ENCODE results near the gene RNF130. TPM values are rescaled to one million over a fixed set of nuclear protein-coding genes. Genes with fewer than 3 reads are reported as not detected.

The RNF130 gene
- polyA plus RNA-seq, 4 donors, result 15.9 to 40.2 (median 28.4) TPM

- Histone ChIP-seq H3K27ac (ENCODE audit: low read depth in 1 of 3, low read length in 2 of 3) (no peak overlapping the region), H3K27me3 (ENCODE audit: control insufficient read depth in 3 of 3, insufficient read depth in 3 of 3, low read length in 3 of 3) (peaks cover 0 to 3% (median 0%) of the 10 kb centered on the region in 3 donors), H3K4me1 (ENCODE audit: control insufficient read depth in 3 of 3, insufficient read depth in 2 of 3, low read depth in 1 of 3, low read length in 2 of 3) (no peaks in the 10 kb centered on the region), H3K9me3 (ENCODE audit: control insufficient read depth in 2 of 2, insufficient read depth in 1 of 2, low read depth in 1 of 2, low read length in 1 of 2) (no peaks in the 10 kb centered on the region), H3K36me3 (ENCODE audit: control insufficient read depth in 3 of 3, insufficient read depth in 2 of 3, low read depth in 1 of 3, low read length in 3 of 3) (no peaks in the 10 kb centered on the region), H3K4me3 (ENCODE audit: low read depth in 1 of 3, low read length in 3 of 3) (no peak overlapping the region)
- DNase-seq (no peak), FAIRE-seq (no peak)
- 86 to 89% (median 88%) methylated on average over 18 of the region's 18 CpGs for WGBS, 3 donors
These were observed 28.4 kb upstream of the RNF130 start for GRCh38 chr5:180099733-180100611.

GRCh38 chr5:180098991-180099732 lies 27.6 kb upstream of the RNF130 start:
- WGBS, 3 donors, result 75 to 82% (median 81%) methylated on average over 18 of the region's 18 CpGs
- Histone ChIP-seq H3K4me3 (ENCODE audit: low read depth in 1 of 3, low read length in 3 of 3) (no peak overlapping the region), H3K27ac (ENCODE audit: low read depth in 1 of 3, low read length in 2 of 3) (no peak overlapping the region), H3K27me3 (ENCODE audit: control insufficient read depth in 3 of 3, insufficient read depth in 3 of 3, low read length in 3 of 3) (peaks cover 0 to under 1% (median 0%) of the 10 kb centered on the region in 3 donors), H3K36me3 (ENCODE audit: control insufficient read depth in 3 of 3, insufficient read depth in 2 of 3, low read depth in 1 of 3, low read length in 3 of 3) (no peaks in the 10 kb centered on the region), H3K4me1 (ENCODE audit: control insufficient read depth in 3 of 3, insufficient read depth in 2 of 3, low read depth in 1 of 3, low read length in 2 of 3) (no peaks in the 10 kb centered on the region), H3K9me3 (ENCODE audit: control insufficient read depth in 2 of 2, insufficient read depth in 1 of 2, low read depth in 1 of 2, low read length in 1 of 2) (no peaks in the 10 kb centered on the region)
- FAIRE-seq, result no peak
- no peak for DNase-seq

GRCh38 chr5:180098526-180098925 lies 27.0 kb upstream of the RNF130 start:
- WGBS, 3 donors, result 89 to 95% (median 91%) methylated on average over 6 to 8 of the region's 8 CpGs
- no peak for FAIRE-seq

GRCh38 chr5:180097926-180098325 lies 26.4 kb upstream of the RNF130 start:
- no peaks in the 10 kb centered on the region for H3K27me3 ChIP-seq (ENCODE audit: control insufficient read depth in 3 of 3, insufficient read depth in 3 of 3, low read length in 3 of 3)
- H3K27ac ChIP-seq (ENCODE audit: low read depth in 1 of 3, low read length in 2 of 3), result no peak overlapping the region
- no peak for DNase-seq

More at GRCh38 chr5:180098526-180098925, 27.0 kb upstream of the RNF130 start:
- Histone ChIP-seq H3K36me3 (ENCODE audit: control insufficient read depth in 3 of 3, insufficient read depth in 2 of 3, low read depth in 1 of 3, low read length in 3 of 3) (no peaks in the 10 kb centered on the region), H3K4me3 (ENCODE audit: low read depth in 1 of 3, low read length in 3 of 3) (no peak overlapping the region), H3K4me1 (ENCODE audit: control insufficient read depth in 3 of 3, insufficient read depth in 2 of 3, low read depth in 1 of 3, low read length in 2 of 3) (no peaks in the 10 kb centered on the region), H3K9me3 (ENCODE audit: control insufficient read depth in 2 of 2, insufficient read depth in 1 of 2, low read depth in 1 of 2, low read length in 1 of 2) (no peaks in the 10 kb centered on the region), H3K27me3 (ENCODE audit: control insufficient read depth in 3 of 3, insufficient read depth in 3 of 3, low read length in 3 of 3) (no peaks in the 10 kb centered on the region), H3K27ac (ENCODE audit: low read depth in 1 of 3, low read length in 2 of 3) (no peak overlapping the region)
- no peak for DNase-seq

GRCh38 chr5:180097163-180097894 lies 25.8 kb upstream of the RNF130 start:
- WGBS, 3 donors, result 84 to 91% (median 89%) methylated on average over 11 of the region's 11 CpGs

More at GRCh38 chr5:180097926-180098325, 26.4 kb upstream of the RNF130 start:
- Histone ChIP-seq H3K9me3 (ENCODE audit: control insufficient read depth in 2 of 2, insufficient read depth in 1 of 2, low read depth in 1 of 2, low read length in 1 of 2) (no peaks in the 10 kb centered on the region), H3K36me3 (ENCODE audit: control insufficient read depth in 3 of 3, insufficient read depth in 2 of 3, low read depth in 1 of 3, low read length in 3 of 3) (no peaks in the 10 kb centered on the region), H3K4me3 (ENCODE audit: low read depth in 1 of 3, low read length in 3 of 3) (no peak overlapping the region), H3K4me1 (ENCODE audit: control insufficient read depth in 3 of 3, insufficient read depth in 2 of 3, low read depth in 1 of 3, low read length in 2 of 3) (no peaks in the 10 kb centered on the region)
- 88 to 89% (median 89%) methylated on average over 5 of the region's 5 CpGs for WGBS, 3 donors
- no peak for FAIRE-seq

GRCh38 chr5:180096616-180097015 lies 25.1 kb upstream of the RNF130 start:
- WGBS, 3 donors, result 84 to 88% (median 84%) methylated on average over 10 of the region's 10 CpGs
- Histone ChIP-seq H3K4me3 (ENCODE audit: low read depth in 1 of 3, low read length in 3 of 3) (no peak overlapping the region), H3K4me1 (ENCODE audit: control insufficient read depth in 3 of 3, insufficient read depth in 2 of 3, low read depth in 1 of 3, low read length in 2 of 3) (no peaks in the 10 kb centered on the region), H3K9me3 (ENCODE audit: control insufficient read depth in 2 of 2, insufficient read depth in 1 of 2, low read depth in 1 of 2, low read length in 1 of 2) (no peaks in the 10 kb centered on the region), H3K27me3 (ENCODE audit: control insufficient read depth in 3 of 3, insufficient read depth in 3 of 3, low read length in 3 of 3) (no peaks in the 10 kb centered on the region), H3K36me3 (ENCODE audit: control insufficient read depth in 3 of 3, insufficient read depth in 2 of 3, low read depth in 1 of 3, low read length in 3 of 3) (no peaks in the 10 kb centered on the region), H3K27ac (ENCODE audit: low read depth in 1 of 3, low read length in 2 of 3) (no peak overlapping the region)
- DNase-seq, result no peak
- no peak for FAIRE-seq

More at GRCh38 chr5:180097163-180097894, 25.8 kb upstream of the RNF130 start:
- no peak overlapping the region for H3K4me3 ChIP-seq (ENCODE audit: low read depth in 1 of 3, low read length in 3 of 3)
- H3K27me3 ChIP-seq (ENCODE audit: control insufficient read depth in 3 of 3, insufficient read depth in 3 of 3, low read length in 3 of 3), result no peaks in the 10 kb centered on the region
- no peaks in the 10 kb centered on the region for H3K36me3 ChIP-seq (ENCODE audit: control insufficient read depth in 3 of 3, insufficient read depth in 2 of 3, low read depth in 1 of 3, low read length in 3 of 3)
- DNase-seq (no peak), FAIRE-seq (no peak)
- no peaks in the 10 kb centered on the region for H3K9me3 ChIP-seq (ENCODE audit: control insufficient read depth in 2 of 2, insufficient read depth in 1 of 2, low read depth in 1 of 2, low read length in 1 of 2)
- no peaks in the 10 kb centered on the region for H3K4me1 ChIP-seq (ENCODE audit: control insufficient read depth in 3 of 3, insufficient read depth in 2 of 3, low read depth in 1 of 3, low read length in 2 of 3)
- H3K27ac ChIP-seq (ENCODE audit: low read depth in 1 of 3, low read length in 2 of 3), result no peak overlapping the region

- Histone ChIP-seq H3K9me3 (ENCODE audit: control insufficient read depth in 2 of 2, insufficient read depth in 1 of 2, low read depth in 1 of 2, low read length in 1 of 2) (no peaks in the 10 kb centered on the region), H3K4me3 (ENCODE audit: low read depth in 1 of 3, low read length in 3 of 3) (no peak overlapping the region), H3K27me3 (ENCODE audit: control insufficient read depth in 3 of 3, insufficient read depth in 3 of 3, low read length in 3 of 3) (no peaks in the 10 kb centered on the region), H3K27ac (ENCODE audit: low read depth in 1 of 3, low read length in 2 of 3) (no peak overlapping the region), H3K4me1 (ENCODE audit: control insufficient read depth in 3 of 3, insufficient read depth in 2 of 3, low read depth in 1 of 3, low read length in 2 of 3) (peaks cover 0 to 3% (median 0%) of the 10 kb centered on the region in 3 donors), H3K36me3 (ENCODE audit: control insufficient read depth in 3 of 3, insufficient read depth in 2 of 3, low read depth in 1 of 3, low read length in 3 of 3) (no peaks in the 10 kb centered on the region)
- WGBS, 3 donors, result 76 to 82% (median 80%) methylated on average over 9 of the region's 9 CpGs
- FAIRE-seq (no peak), DNase-seq (no peak)
These were observed 24.0 kb upstream of the RNF130 start for GRCh38 chr5:180095545-180095944.
